HG02763 (cell line): ENCODE measurements around the gene SMCO1.
"Not testable (repeated sequence)": the region's sequence is repeated elsewhere in the genome, so short reads cannot be mapped to it uniquely, and the experiment has no call there.

Experiments
- ATAC-seq: cut with Tn5 transposase; IDR thresholded peaks from one replicate; pipeline ENCODE4 v1.9.1; 2021; ENCODE audit warnings: mild to moderate bottlenecking, moderate library complexity; ENCODE audit not compliant: unreplicated experiment

SMCO1 gene

GRCh38 chr3:196523841-196524240 lies 8.7 kb upstream of the SMCO1 start:
- no peak for ATAC-seq

- ATAC-seq: not testable (repeated sequence)
These were observed 6.1 kb upstream of the SMCO1 start for GRCh38 chr3:196521291-196521690.

GRCh38 chr3:196519718-196520082 lies 4.6 kb upstream of the SMCO1 start:
- ATAC-seq: no peak

GRCh38 chr3:196518966-196519717 lies 4.0 kb upstream of the SMCO1 start:
- ATAC-seq: no peak

- ATAC-seq: no peak
These were observed 2.8 kb upstream of the SMCO1 start for GRCh38 chr3:196517919-196518318.

GRCh38 chr3:196517162-196517800 lies 2.1 kb upstream of the SMCO1 start:
- no peak for ATAC-seq

- ATAC-seq: no peak
These were observed 813 bp downstream of the SMCO1 start for GRCh38 chr3:196514350-196514716.

GRCh38 chr3:196513697-196514349 lies 1.3 kb downstream of the SMCO1 start:
- ATAC-seq: no peak

GRCh38 chr3:196511646-196512425 lies 3.3 kb downstream of the SMCO1 start:
- ATAC-seq: not testable (repeated sequence)

GRCh38 chr3:196511108-196511507 lies 4.0 kb downstream of the SMCO1 start:
- ATAC-seq: not testable (repeated sequence)

GRCh38 chr3:196506687-196507086 lies 8.5 kb downstream of the SMCO1 start:
- ATAC-seq: no peak

- ATAC-seq: no peak
These were observed 10.6 kb downstream of the SMCO1 start for GRCh38 chr3:196504556-196504955.

GRCh38 chr3:196504077-196504398 lies 11.1 kb downstream of the SMCO1 start:
- not testable (repeated sequence) for ATAC-seq

- ATAC-seq: peak; percentile 82
These were observed 11.7 kb downstream of the SMCO1 start, which contains the start of gene RNF168 for GRCh38 chr3:196503196-196504076. Gene RNF168 (minus strand): TSS chr3:196503768. CDS start chr3:196503173, 595 bp downstream.

- ATAC-seq: no peak
These were observed 12.4 kb downstream of the SMCO1 start for GRCh38 chr3:196502775-196503195.

GRCh38 chr3:196501316-196502044 lies 13.7 kb downstream of the SMCO1 start:
- no peak for ATAC-seq

- no peak for ATAC-seq
These were observed 15.2 kb downstream of the SMCO1 start for GRCh38 chr3:196499807-196500524.

- no peak for ATAC-seq
These were observed 16.1 kb downstream of the SMCO1 start for GRCh38 chr3:196499061-196499460.

GRCh38 chr3:196498297-196498696 lies 16.8 kb downstream of the SMCO1 start:
- ATAC-seq: no peak
